RWPE2 (cell line): ENCODE measurements around the gene DAPL1.
A peak's percentile ranks its signal among the peaks of the same experiment; 100 is the strongest.

Source experiments
- ATAC-seq: fragments of 200-7000 bp; cut with Tn5 transposase; 3 replicates; pipeline ENCODE4 v1.9.1; 2021; ENCODE audit warnings: low read depth
- DNase-seq: peaks from one replicate; pipeline ENCODE4 v3.0.0-alpha.2; 2020; ENCODE audit warnings: low spot score
- H3K27ac ChIP-seq: fragments of 450-650 bp; 2 replicates; pipeline ENCODE4 v1.5.1; 2017; ENCODE audit warnings: mild to moderate bottlenecking; ENCODE audit not compliant: poor library complexity, severe bottlenecking
- H3K27me3 ChIP-seq: fragments of 250-450 bp; sonication (Bioruptor Pico); 2 replicates; pipeline ENCODE4 v1.5.1; 2021; ENCODE audit warnings: mild to moderate bottlenecking, moderate library complexity; ENCODE audit not compliant: insufficient read depth, poor library complexity, severe bottlenecking
- H3K36me3 ChIP-seq: fragments of 250-450 bp; sonication (Bioruptor Pico); 2 replicates; pipeline ENCODE4 v1.5.1; 2020; ENCODE audit warnings: low read depth, mild to moderate bottlenecking, moderate library complexity
- H3K4me1 ChIP-seq: fragments of 250-450 bp; sonication (Bioruptor Pico); 2 replicates; pipeline ENCODE4 v1.5.1; 2021; ENCODE audit warnings: mild to moderate bottlenecking, moderate library complexity; ENCODE audit not compliant: insufficient read depth, poor library complexity, severe bottlenecking
- H3K4me3 ChIP-seq: fragments of 250-450 bp; sonication (Bioruptor Pico); 2 replicates; pipeline ENCODE4 v1.5.1; 2021; ENCODE audit warnings: mild to moderate bottlenecking, moderate library complexity; ENCODE audit not compliant: severe bottlenecking
- H3K9me3 ChIP-seq: fragments of 250-450 bp; sonication (Bioruptor Pico); 2 replicates; pipeline ENCODE4 v1.5.1; 2021; ENCODE audit warnings: mild to moderate bottlenecking, moderate library complexity; ENCODE audit not compliant: severe bottlenecking
- TF ChIP-seq, protein P1 (sequence below): fragments of 450-650 bp; IDR thresholded peaks from one replicate; pipeline ENCODE4 v1.5.1; 2017; ENCODE audit warnings: mild to moderate bottlenecking, moderate library complexity; ENCODE audit not compliant: poor library complexity, severe bottlenecking

Gene DAPL1

DNA sequence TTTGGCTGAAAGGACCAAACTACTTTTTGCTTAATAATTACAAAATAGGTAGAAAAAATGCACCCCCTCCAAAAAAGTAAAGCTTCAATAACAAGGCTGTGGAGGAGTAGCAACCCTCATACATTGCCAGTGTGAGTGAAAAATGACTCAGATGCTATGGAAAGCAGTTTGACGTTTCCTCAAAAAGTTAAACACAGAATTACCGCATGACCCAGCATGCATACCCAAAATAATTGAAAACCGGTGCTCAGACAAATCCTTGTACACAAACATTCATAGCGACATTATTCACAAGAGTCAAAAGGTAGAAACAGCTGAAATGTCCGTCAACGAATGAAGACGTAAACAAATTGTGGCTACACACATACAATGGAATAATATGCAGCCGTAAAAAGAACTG is 38.8 kb upstream of the DAPL1 start:
- ATAC-seq, result no peak
- Histone ChIP-seq H3K4me1 (peaks cover 5% of the 10 kb centered on the region), H3K27ac (no peak overlapping the region), H3K27me3 (no peaks in the 10 kb centered on the region), H3K4me3 (no peak overlapping the region), H3K9me3 (no peaks in the 10 kb centered on the region), H3K36me3 (no peaks in the 10 kb centered on the region)
- DNase-seq, result no peak
- TF ChIP-seq, protein P1, sequence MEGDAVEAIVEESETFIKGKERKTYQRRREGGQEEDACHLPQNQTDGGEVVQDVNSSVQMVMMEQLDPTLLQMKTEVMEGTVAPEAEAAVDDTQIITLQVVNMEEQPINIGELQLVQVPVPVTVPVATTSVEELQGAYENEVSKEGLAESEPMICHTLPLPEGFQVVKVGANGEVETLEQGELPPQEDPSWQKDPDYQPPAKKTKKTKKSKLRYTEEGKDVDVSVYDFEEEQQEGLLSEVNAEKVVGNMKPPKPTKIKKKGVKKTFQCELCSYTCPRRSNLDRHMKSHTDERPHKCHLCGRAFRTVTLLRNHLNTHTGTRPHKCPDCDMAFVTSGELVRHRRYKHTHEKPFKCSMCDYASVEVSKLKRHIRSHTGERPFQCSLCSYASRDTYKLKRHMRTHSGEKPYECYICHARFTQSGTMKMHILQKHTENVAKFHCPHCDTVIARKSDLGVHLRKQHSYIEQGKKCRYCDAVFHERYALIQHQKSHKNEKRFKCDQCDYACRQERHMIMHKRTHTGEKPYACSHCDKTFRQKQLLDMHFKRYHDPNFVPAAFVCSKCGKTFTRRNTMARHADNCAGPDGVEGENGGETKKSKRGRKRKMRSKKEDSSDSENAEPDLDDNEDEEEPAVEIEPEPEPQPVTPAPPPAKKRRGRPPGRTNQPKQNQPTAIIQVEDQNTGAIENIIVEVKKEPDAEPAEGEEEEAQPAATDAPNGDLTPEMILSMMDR, result no peak

DNA sequence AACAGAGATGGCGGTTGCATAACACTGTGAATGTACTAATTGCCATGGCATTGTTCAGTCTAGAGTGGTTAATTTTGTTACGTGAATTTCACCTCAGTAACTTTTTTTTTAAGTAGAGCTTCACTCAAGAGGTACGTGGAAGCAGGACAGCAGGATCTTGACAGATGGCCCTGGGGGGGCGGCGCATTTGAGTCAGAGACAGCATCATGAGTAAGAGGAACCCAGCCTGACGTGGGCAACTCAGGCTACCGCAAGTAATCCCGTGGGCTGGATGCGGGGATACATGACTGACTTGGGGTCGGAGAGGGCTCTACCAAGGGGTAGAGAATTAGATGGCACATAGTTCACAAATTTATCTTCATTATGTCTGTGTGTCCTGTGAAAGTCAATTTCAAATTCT is 38.1 kb upstream of the DAPL1 start:
- TF ChIP-seq, protein P1, result no peak
- no peaks in the 10 kb centered on the region for H3K9me3 ChIP-seq
- H3K36me3 ChIP-seq, result no peaks in the 10 kb centered on the region
- no peak overlapping the region for H3K27ac ChIP-seq
- H3K4me3 ChIP-seq, result no peak overlapping the region
- DNase-seq, result no peak
- H3K27me3 ChIP-seq, result no peaks in the 10 kb centered on the region
- peaks cover 9% of the 10 kb centered on the region for H3K4me1 ChIP-seq
- no peak for ATAC-seq

DNA sequence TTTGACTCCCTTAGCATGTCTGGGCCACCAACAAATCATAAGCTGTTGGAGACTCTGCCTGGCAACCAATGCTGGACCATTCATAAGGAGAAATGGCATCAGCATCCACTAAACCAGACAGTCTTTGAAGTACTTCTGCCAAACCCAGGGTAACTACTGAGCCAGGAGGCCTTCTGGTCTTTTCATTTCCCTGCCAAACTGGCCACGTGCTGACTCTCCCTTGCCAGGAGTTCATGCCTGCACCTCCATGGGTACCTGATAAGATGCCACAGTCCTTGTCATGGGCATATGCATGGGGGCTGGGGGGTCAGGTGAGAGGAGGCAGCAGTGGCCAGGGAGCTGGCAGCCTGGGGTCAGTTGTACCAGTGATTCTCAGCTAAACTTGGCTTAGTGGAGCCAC is 34.2 kb upstream of the DAPL1 start:
- no peak for ATAC-seq

DNA sequence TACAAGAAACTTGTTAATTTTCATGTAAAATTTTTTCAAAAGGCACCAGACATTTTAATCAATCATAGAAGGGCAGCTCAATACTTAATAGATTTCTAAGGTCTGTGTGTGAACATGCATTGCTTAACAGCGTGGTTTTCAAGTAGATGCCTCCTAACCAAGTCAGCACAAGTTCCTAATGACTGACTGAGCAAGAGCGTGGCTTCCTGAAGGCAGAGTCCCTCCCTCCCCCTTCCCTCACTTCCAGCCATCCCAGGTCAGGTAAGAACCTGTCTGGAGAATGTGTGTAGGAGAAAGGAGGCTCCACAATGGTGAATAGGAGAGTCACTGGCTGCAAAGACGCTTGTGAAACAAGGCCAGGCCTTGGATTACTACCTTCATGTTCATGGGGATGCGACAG is 33.5 kb upstream of the DAPL1 start:
- Histone ChIP-seq H3K36me3 (no peaks in the 10 kb centered on the region), H3K27me3 (no peaks in the 10 kb centered on the region), H3K4me3 (no peak overlapping the region), H3K4me1 (peaks cover 10% of the 10 kb centered on the region), H3K9me3 (no peaks in the 10 kb centered on the region), H3K27ac (peak overlapping the region; percentile 58)
- ATAC-seq, result peak; percentile 100
- DNase-seq, result peak; percentile 80
- TF ChIP-seq, protein P1, result no peak

More for the DNA sequence above, 34.2 kb upstream of the DAPL1 start:
- peak overlapping the region; percentile 58 for H3K27ac ChIP-seq
- H3K9me3 ChIP-seq, result no peaks in the 10 kb centered on the region
- H3K4me1 ChIP-seq, result peaks cover 10% of the 10 kb centered on the region
- TF ChIP-seq, protein P1, result no peak
- DNase-seq, result no peak
- H3K27me3 ChIP-seq, result no peaks in the 10 kb centered on the region
- H3K36me3 ChIP-seq, result no peaks in the 10 kb centered on the region
- no peak overlapping the region for H3K4me3 ChIP-seq

DNA sequence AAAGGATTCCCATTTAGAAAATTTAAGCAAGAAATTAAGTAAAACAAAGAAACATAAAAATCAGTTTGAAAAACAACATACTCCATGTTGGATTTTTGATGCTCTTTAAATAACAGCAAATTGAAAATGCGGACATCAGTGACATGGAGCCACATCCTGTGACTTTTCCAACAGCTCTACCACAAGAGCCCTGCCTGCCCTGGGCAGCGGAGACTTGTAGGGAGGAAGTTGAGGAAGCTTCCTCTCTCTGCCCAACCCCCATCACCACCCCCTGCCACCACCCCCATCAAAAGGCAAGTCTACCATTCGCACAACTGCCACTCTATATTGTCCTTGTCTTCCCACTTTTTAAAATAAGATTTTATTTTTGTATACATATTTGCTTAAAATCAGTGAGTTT is 32.8 kb upstream of the DAPL1 start:
- no peak overlapping the region for H3K4me3 ChIP-seq
- no peaks in the 10 kb centered on the region for H3K9me3 ChIP-seq
- no peaks in the 10 kb centered on the region for H3K27me3 ChIP-seq
- H3K36me3 ChIP-seq, result no peaks in the 10 kb centered on the region
- peak overlapping the region; percentile 58 for H3K27ac ChIP-seq
- TF ChIP-seq, protein P1, result no peak
- ATAC-seq, result no peak
- no peak for DNase-seq
- H3K4me1 ChIP-seq, result peaks cover 10% of the 10 kb centered on the region
